OCI-LY3 (cell line): ENCODE results near the gene JAKMIP1.

ENCODE experiments used
- H2AFZ ChIP-seq: fragments of 200-600, 300-600 bp; shearing (Covaris generic); 2 replicates; pipeline ENCODE4 v1.6.0; 2014; ENCODE audit warnings: antibody characterized with exemption, low read depth, low read length
- H3K27ac ChIP-seq: fragments of 200-600, 300-600 bp; sonication (generic); 2 replicates; pipeline ENCODE4 v1.5.1; 2014; ENCODE audit warnings: mild to moderate bottlenecking, low read length, moderate library complexity, mixed read lengths
- H3K27me3 ChIP-seq: fragments of 200-600, 300-600 bp; sonication (generic); 2 replicates; pipeline ENCODE4 v1.6.1; 2014; ENCODE audit warnings: low read depth, low read length, mixed read lengths
- H3K36me3 ChIP-seq: fragments of 200-600, 300-600 bp; sonication (generic); replicated peaks from 2 replicates; pipeline ENCODE3; 2014; ENCODE audit warnings: low read depth, low read length, mixed read lengths
- H3K4me1 ChIP-seq: fragments of 300-600, 200-600 bp; sonication (generic); 2 replicates; pipeline ENCODE4 v1.6.1; 2014; ENCODE audit warnings: low read length, mixed read lengths
- H3K4me2 ChIP-seq: fragments of 200-600, 300-600 bp; sonication (generic); 2 replicates; pipeline ENCODE4 v1.6.1; 2014; ENCODE audit warnings: low read length, mixed read lengths
- H3K4me3 ChIP-seq: fragments of 300-600, 200-600 bp; sonication (generic); 2 replicates; pipeline ENCODE4 v1.5.1; 2014; ENCODE audit warnings: antibody characterized with exemption, mild to moderate bottlenecking, low read length, moderate library complexity
- H3K79me2 ChIP-seq: fragments of 300-600, 200-600 bp; shearing (Covaris generic); 2 replicates; pipeline ENCODE4 v1.6.1; 2014; ENCODE audit warnings: mild to moderate bottlenecking, low read length, mixed read lengths
- H3K9ac ChIP-seq: fragments of 300-600, 200-600 bp; shearing (Covaris generic); 2 replicates; pipeline ENCODE4 v1.6.0; 2014; ENCODE audit warnings: mild to moderate bottlenecking, low read length, moderate library complexity
- H3K9me3 ChIP-seq: fragments of 200-600, 300-600 bp; shearing (Covaris generic); 2 replicates; pipeline ENCODE4 v1.6.1; 2014; ENCODE audit warnings: low read length, mixed read lengths; ENCODE audit not compliant: insufficient read depth
- H4K20me1 ChIP-seq: fragments of 200-600, 300-600 bp; sonication (generic); 2 replicates; pipeline ENCODE4 v1.6.1; 2016; ENCODE audit warnings: low read length, mixed read lengths; ENCODE audit not compliant: insufficient read depth
- CTCF ChIP-seq: fragments of 200-600, 300-600 bp; sonication (generic); IDR thresholded peaks from 2 replicates; pipeline ENCODE4 v1.5.1; 2014; ENCODE audit warnings: antibody characterized with exemption, low read length, low read depth
- EZH2phosphoT487 ChIP-seq: fragments of 200-600 bp; shearing (Covaris generic); IDR thresholded peaks from 2 replicates; pipeline ENCODE4 v1.6.1; 2018; ENCODE audit warnings: antibody characterized with exemption, mixed run types, low read depth

Gene JAKMIP1

DNA sequence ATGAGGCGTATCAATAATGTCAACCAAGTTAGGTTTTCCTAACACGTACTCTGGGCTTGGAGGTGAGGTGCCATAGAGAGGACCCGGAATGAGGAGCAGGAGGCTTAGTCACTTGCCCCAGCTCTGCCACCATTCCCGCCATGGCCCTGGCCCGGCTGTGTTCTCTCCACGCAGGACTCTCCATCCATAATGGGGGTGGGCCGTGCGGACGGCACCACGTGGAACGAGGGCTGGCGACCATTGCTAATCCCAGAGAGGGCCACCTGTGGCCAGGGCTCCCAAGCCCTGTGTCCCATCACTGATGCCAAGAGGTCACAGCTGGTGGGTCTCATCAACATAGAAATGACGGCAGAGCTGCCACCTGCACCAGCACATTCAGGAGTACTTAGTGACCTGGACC, 76.4 kb downstream of the JAKMIP1 start:
- Histone ChIP-seq H3K4me1 (no peaks in the 10 kb centered on the region), H3K27ac (no peak overlapping the region), H3K79me2 (no peaks in the 10 kb centered on the region), H3K4me3 (no peak overlapping the region), H3K4me2 (no peak overlapping the region), H3K9ac (no peak overlapping the region), H3K9me3 (no peaks in the 10 kb centered on the region), H3K36me3 (no peaks in the 10 kb centered on the region), H4K20me1 (no peaks in the 10 kb centered on the region), H3K27me3 (no peaks in the 10 kb centered on the region), H2AFZ (no peak overlapping the region)
- TF ChIP-seq EZH2phosphoT487 (no peak), CTCF (no peak)

- no peak overlapping the region for H3K9ac ChIP-seq
- H4K20me1 ChIP-seq, result no peaks in the 10 kb centered on the region
- H3K27me3 ChIP-seq, result no peaks in the 10 kb centered on the region
- H3K27ac ChIP-seq, result no peak overlapping the region
- no peak overlapping the region for H3K4me2 ChIP-seq
- no peaks in the 10 kb centered on the region for H3K36me3 ChIP-seq
- no peak overlapping the region for H3K4me3 ChIP-seq
- TF ChIP-seq EZH2phosphoT487, result no peak
- TF ChIP-seq CTCF, result no peak
- no peaks in the 10 kb centered on the region for H3K9me3 ChIP-seq
- H3K4me1 ChIP-seq, result no peaks in the 10 kb centered on the region
- no peaks in the 10 kb centered on the region for H3K79me2 ChIP-seq
- H2AFZ ChIP-seq, result no peak overlapping the region
Measured at GRCh38 chr4:6123541-6123940, 76.8 kb downstream of the JAKMIP1 start.

DNA sequence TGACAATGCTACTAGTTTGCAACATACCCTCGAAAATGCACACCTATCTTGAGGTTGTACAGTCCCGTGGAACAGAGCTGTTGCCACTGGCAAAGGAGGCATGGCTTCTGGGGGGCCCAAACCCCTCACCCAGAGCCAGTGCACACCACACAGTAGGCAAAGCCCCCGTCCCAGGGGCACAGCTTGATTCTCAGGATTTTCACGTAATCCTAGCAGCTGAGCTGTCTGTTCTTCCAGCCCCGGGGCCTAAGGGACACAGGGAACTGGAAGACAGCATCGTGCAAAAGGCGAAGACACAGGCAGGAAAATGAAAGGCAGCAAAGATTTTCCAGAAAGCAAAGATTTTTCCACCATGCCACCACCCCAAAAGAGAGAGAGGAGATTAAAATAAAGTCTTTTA, 77.2 kb downstream of the JAKMIP1 start:
- H2AFZ ChIP-seq, result no peak overlapping the region
- H3K79me2 ChIP-seq, result no peaks in the 10 kb centered on the region

GRCh38 chr4:6122496-6122895, 77.9 kb downstream of the JAKMIP1 start:
- no peak for TF ChIP-seq EZH2phosphoT487
- no peak for TF ChIP-seq CTCF
- no peak overlapping the region for H3K4me3 ChIP-seq
- H3K4me1 ChIP-seq, result no peaks in the 10 kb centered on the region
- no peaks in the 10 kb centered on the region for H3K79me2 ChIP-seq
- no peak overlapping the region for H2AFZ ChIP-seq
- no peak overlapping the region for H3K9ac ChIP-seq
- no peaks in the 10 kb centered on the region for H4K20me1 ChIP-seq
- H3K27me3 ChIP-seq, result no peaks in the 10 kb centered on the region
- H3K9me3 ChIP-seq, result no peaks in the 10 kb centered on the region
- no peak overlapping the region for H3K27ac ChIP-seq
- no peak overlapping the region for H3K4me2 ChIP-seq
- H3K36me3 ChIP-seq, result no peaks in the 10 kb centered on the region

More for the DNA sequence above, 77.2 kb downstream of the JAKMIP1 start:
- H3K27ac ChIP-seq, result no peak overlapping the region
- TF ChIP-seq CTCF (no peak), EZH2phosphoT487 (no peak)
- H3K36me3 ChIP-seq, result no peaks in the 10 kb centered on the region
- no peaks in the 10 kb centered on the region for H3K9me3 ChIP-seq
- no peak overlapping the region for H3K4me3 ChIP-seq
- no peak overlapping the region for H3K9ac ChIP-seq
- H3K4me1 ChIP-seq, result no peaks in the 10 kb centered on the region
- H3K4me2 ChIP-seq, result no peak overlapping the region
- no peaks in the 10 kb centered on the region for H3K27me3 ChIP-seq
- H4K20me1 ChIP-seq, result no peaks in the 10 kb centered on the region
